ENCODE measurements around the gene KDM5C.

The KDM5C gene

DNA sequence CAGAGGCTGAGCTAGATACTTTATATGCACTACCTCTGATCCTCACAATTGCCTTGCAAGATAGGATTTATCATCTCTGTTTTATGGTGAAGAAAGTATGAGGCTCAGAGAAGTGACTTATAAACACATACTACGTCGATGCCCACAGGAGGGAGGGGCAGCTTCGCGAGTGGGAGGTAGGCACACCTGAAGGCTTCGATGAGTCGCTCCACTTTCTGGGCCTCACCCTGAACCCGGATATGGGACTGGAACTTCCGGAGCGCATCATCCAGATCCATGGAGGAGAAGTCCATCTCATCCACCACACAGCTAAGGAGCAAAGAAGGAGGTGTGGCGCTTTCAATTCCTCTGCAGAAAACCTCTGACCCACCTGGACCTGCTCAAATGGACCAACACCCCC lies 22.9 kb upstream of the KDM5C start:
- H3K27me3 ChIP-seq (ENCODE audit: control insufficient read depth, insufficient read depth, low read length) = peaks cover 30% of the 10 kb centered on the region
- peaks cover 3% of the 10 kb centered on the region for H3K36me3 ChIP-seq (ENCODE audit: insufficient read depth, low read length)
- no peaks in the 10 kb centered on the region for H3K4me1 ChIP-seq (ENCODE audit: control insufficient read depth, insufficient read depth, low read length)
- no peak overlapping the region for H3K9ac ChIP-seq (ENCODE audit: low read depth, low read length)
- no peak overlapping the region for H3K4me2 ChIP-seq (ENCODE audit: low read length)
- no peak overlapping the region for H3K4me3 ChIP-seq (ENCODE audit: low read length)
- H3K9me3 ChIP-seq (replicated peaks; ENCODE audit: low read length) = no peaks in the 10 kb centered on the region

- H3K4me1 ChIP-seq (ENCODE audit: control insufficient read depth, insufficient read depth, low read length) = no peaks in the 10 kb centered on the region
- peaks cover 7% of the 10 kb centered on the region for H3K36me3 ChIP-seq (ENCODE audit: insufficient read depth, low read length)
- no peak overlapping the region for H3K4me3 ChIP-seq (ENCODE audit: low read length)
- H3K4me2 ChIP-seq (ENCODE audit: low read length) = no peak overlapping the region
- H3K9me3 ChIP-seq (replicated peaks; ENCODE audit: low read length) = no peaks in the 10 kb centered on the region
- H3K9ac ChIP-seq (ENCODE audit: low read depth, low read length) = no peak overlapping the region
- H3K27me3 ChIP-seq (ENCODE audit: control insufficient read depth, insufficient read depth, low read length) = peaks cover 32% of the 10 kb centered on the region
Observed at GRCh38 chrX:53246231-53246630, 21.2 kb upstream of the KDM5C start.

GRCh38 chrX:53244610-53245009 lies 19.6 kb upstream of the KDM5C start:
- no peaks in the 10 kb centered on the region for H3K4me1 ChIP-seq (ENCODE audit: control insufficient read depth, insufficient read depth, low read length)

GRCh38 chrX:53242310-53242709 lies 17.3 kb upstream of the KDM5C start:
- H3K4me1 ChIP-seq (ENCODE audit: control insufficient read depth, insufficient read depth, low read length) = no peaks in the 10 kb centered on the region
- no peaks in the 10 kb centered on the region for H3K9me3 ChIP-seq (replicated peaks; ENCODE audit: low read length)
- H3K9ac ChIP-seq (ENCODE audit: low read depth, low read length) = no peak overlapping the region
- no peak overlapping the region for H3K4me2 ChIP-seq (ENCODE audit: low read length)
- H3K27me3 ChIP-seq (ENCODE audit: control insufficient read depth, insufficient read depth, low read length) = peaks cover 32% of the 10 kb centered on the region
- peaks cover 14% of the 10 kb centered on the region for H3K36me3 ChIP-seq (ENCODE audit: insufficient read depth, low read length)
- H3K4me3 ChIP-seq (ENCODE audit: low read length) = no peak overlapping the region

More at GRCh38 chrX:53244610-53245009, 19.6 kb upstream of the KDM5C start:
- Histone ChIP-seq H3K4me3 (ENCODE audit: low read length) (no peak overlapping the region), H3K36me3 (ENCODE audit: insufficient read depth, low read length) (peaks cover 13% of the 10 kb centered on the region), H3K9me3 (replicated peaks; ENCODE audit: low read length) (no peaks in the 10 kb centered on the region), H3K27me3 (ENCODE audit: control insufficient read depth, insufficient read depth, low read length) (peaks cover 41% of the 10 kb centered on the region), H3K4me2 (ENCODE audit: low read length) (no peak overlapping the region), H3K9ac (ENCODE audit: low read depth, low read length) (no peak overlapping the region)

DNA sequence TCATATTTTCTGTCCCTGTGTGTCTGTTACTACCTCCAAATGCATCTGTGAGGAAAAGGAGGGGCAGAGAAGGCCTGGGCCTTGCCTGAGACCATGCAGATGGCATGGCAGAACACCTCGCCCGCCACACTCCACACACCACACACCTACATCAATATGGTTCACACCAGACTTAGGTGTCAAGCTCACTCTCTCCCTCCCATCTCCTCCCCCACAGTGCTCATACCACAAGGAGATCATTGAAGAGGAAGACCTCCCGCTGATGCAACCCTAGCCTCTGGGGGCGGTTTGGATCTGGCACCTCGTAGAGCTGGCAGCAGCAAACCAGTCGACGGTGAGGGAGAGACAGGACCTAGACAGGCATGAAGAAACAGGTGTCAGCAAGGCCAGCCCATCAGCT lies 16.6 kb upstream of the KDM5C start:
- H3K27me3 ChIP-seq (ENCODE audit: control insufficient read depth, insufficient read depth, low read length) = peaks cover 30% of the 10 kb centered on the region

GRCh38 chrX:53239474-53239873 lies 14.5 kb upstream of the KDM5C start:
- no peak overlapping the region for H3K4me2 ChIP-seq (ENCODE audit: low read length)
- H3K4me1 ChIP-seq (ENCODE audit: control insufficient read depth, insufficient read depth, low read length) = no peaks in the 10 kb centered on the region
- peaks cover 30% of the 10 kb centered on the region for H3K27me3 ChIP-seq (ENCODE audit: control insufficient read depth, insufficient read depth, low read length)
- no peak overlapping the region for H3K4me3 ChIP-seq (ENCODE audit: low read length)
- H3K9me3 ChIP-seq (replicated peaks; ENCODE audit: low read length) = no peaks in the 10 kb centered on the region
- peaks cover 14% of the 10 kb centered on the region for H3K36me3 ChIP-seq (ENCODE audit: insufficient read depth, low read length)
- H3K9ac ChIP-seq (ENCODE audit: low read depth, low read length) = no peak overlapping the region

More for the DNA sequence above, 16.6 kb upstream of the KDM5C start:
- H3K9ac ChIP-seq (ENCODE audit: low read depth, low read length) = no peak overlapping the region
- H3K4me2 ChIP-seq (ENCODE audit: low read length) = no peak overlapping the region
- no peak overlapping the region for H3K4me3 ChIP-seq (ENCODE audit: low read length)
- H3K36me3 ChIP-seq (ENCODE audit: insufficient read depth, low read length) = peaks cover 14% of the 10 kb centered on the region
- H3K9me3 ChIP-seq (replicated peaks; ENCODE audit: low read length) = no peaks in the 10 kb centered on the region
- no peaks in the 10 kb centered on the region for H3K4me1 ChIP-seq (ENCODE audit: control insufficient read depth, insufficient read depth, low read length)

DNA sequence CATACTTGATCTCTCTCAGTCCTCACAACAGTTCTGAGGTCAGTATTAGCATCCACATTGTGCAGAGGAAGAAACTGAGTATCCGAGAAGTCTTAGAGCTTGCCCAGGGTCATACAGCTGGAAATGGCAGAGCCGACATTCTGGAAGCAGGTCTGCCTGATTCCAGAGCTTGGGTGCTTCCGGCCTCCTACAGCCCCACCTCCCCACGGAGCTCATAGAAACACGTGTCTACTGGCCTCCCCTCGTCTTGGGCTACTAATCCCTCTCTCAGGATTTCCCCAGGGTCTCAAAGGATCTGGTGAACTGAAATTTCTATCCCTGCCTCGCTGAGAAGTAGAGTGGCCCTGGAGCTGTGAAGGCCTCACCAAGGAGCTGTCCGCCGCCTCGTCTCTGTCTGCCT lies 12.0 kb upstream of the KDM5C start:
- Histone ChIP-seq H3K9me3 (replicated peaks; ENCODE audit: low read length) (no peaks in the 10 kb centered on the region), H3K4me3 (ENCODE audit: low read length) (no peak overlapping the region), H3K4me2 (ENCODE audit: low read length) (no peak overlapping the region), H3K4me1 (ENCODE audit: control insufficient read depth, insufficient read depth, low read length) (no peaks in the 10 kb centered on the region), H3K36me3 (ENCODE audit: insufficient read depth, low read length) (peaks cover 11% of the 10 kb centered on the region), H3K27me3 (ENCODE audit: control insufficient read depth, insufficient read depth, low read length) (peaks cover 35% of the 10 kb centered on the region), H3K9ac (ENCODE audit: low read depth, low read length) (no peak overlapping the region)

DNA sequence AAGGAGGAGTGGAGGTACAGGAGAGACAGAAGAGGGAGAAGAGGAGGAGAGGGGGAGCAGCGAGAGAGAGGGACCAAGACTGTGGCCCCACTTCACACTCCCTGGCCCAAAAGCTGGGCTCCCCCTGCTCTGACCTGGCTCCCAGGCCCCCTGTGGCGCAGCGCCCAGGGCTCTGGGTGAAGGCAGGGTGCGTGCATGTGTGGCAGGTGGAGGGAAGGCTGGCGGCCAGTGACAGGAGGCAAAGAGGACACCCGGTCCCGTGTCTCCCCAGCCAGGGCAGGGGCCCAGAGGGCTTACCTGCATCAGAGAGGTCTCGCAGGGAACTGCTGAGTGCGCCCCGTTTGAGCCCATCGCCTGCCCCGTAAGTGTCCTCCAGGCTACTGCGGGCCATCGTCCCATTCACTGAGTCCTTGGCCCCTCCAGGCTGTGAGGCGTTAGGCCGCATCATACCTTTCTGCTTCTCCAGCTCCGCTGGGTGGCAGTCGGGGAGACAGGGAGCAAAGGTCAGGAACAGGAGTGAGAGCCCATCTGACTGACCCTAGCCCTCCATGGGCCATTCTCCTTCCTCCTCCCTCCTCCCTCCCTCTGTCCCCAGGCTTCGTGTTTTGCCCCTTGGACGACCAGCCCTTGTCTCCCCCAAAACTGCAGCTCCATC lies 11.1 kb upstream of the KDM5C start:
- H3K4me3 ChIP-seq (ENCODE audit: low read length) = no peak overlapping the region
- H3K4me1 ChIP-seq (ENCODE audit: control insufficient read depth, insufficient read depth, low read length) = no peaks in the 10 kb centered on the region
- H3K27me3 ChIP-seq (ENCODE audit: control insufficient read depth, insufficient read depth, low read length) = peaks cover 41% of the 10 kb centered on the region
- no peak overlapping the region for H3K9ac ChIP-seq (ENCODE audit: low read depth, low read length)
- no peaks in the 10 kb centered on the region for H3K9me3 ChIP-seq (replicated peaks; ENCODE audit: low read length)
- peaks cover 7% of the 10 kb centered on the region for H3K36me3 ChIP-seq (ENCODE audit: insufficient read depth, low read length)
- no peak overlapping the region for H3K4me2 ChIP-seq (ENCODE audit: low read length)

GRCh38 chrX:53235566-53235965 lies 10.6 kb upstream of the KDM5C start:
- Histone ChIP-seq H3K9me3 (replicated peaks; ENCODE audit: low read length) (no peaks in the 10 kb centered on the region), H3K9ac (ENCODE audit: low read depth, low read length) (no peak overlapping the region), H3K36me3 (ENCODE audit: insufficient read depth, low read length) (peaks cover 7% of the 10 kb centered on the region), H3K4me2 (ENCODE audit: low read length) (no peak overlapping the region), H3K4me1 (ENCODE audit: control insufficient read depth, insufficient read depth, low read length) (no peaks in the 10 kb centered on the region), H3K27me3 (ENCODE audit: control insufficient read depth, insufficient read depth, low read length) (peaks cover 43% of the 10 kb centered on the region), H3K4me3 (ENCODE audit: low read length) (no peak overlapping the region)

DNA sequence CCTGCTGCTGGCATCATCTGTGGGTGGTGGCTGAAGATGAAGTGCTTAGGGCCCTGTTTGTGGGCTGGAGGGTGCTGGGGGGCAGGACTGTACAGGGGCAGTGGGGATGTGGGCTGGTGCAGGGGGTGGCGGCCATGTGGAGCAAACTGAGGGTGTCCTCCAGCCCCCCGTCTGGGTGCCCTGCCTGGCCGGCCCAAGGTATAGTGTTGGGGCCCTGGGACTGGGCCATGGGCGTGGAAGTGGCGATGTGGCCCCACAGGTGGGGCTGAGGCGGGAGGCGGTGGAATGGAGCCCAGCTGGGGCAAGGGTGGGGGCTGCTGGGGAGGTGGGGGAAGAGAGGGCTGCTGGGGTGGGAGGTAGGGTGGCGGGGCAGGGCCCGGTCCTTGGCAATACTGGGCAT lies 9.5 kb upstream of the KDM5C start:
- no peak overlapping the region for H3K9ac ChIP-seq (ENCODE audit: low read depth, low read length)
- H3K9me3 ChIP-seq (replicated peaks; ENCODE audit: low read length) = no peaks in the 10 kb centered on the region
- H3K4me1 ChIP-seq (ENCODE audit: control insufficient read depth, insufficient read depth, low read length) = no peaks in the 10 kb centered on the region
- peaks cover 34% of the 10 kb centered on the region for H3K27me3 ChIP-seq (ENCODE audit: control insufficient read depth, insufficient read depth, low read length)
- H3K4me3 ChIP-seq (ENCODE audit: low read length) = no peak overlapping the region
- no peak overlapping the region for H3K4me2 ChIP-seq (ENCODE audit: low read length)
- no peaks in the 10 kb centered on the region for H3K36me3 ChIP-seq (ENCODE audit: insufficient read depth, low read length)

GRCh38 chrX:53233536-53233935 lies 8.5 kb upstream of the KDM5C start:
- Histone ChIP-seq H3K9me3 (replicated peaks; ENCODE audit: low read length) (no peaks in the 10 kb centered on the region), H3K4me3 (ENCODE audit: low read length) (no peak overlapping the region), H3K27me3 (ENCODE audit: control insufficient read depth, insufficient read depth, low read length) (peaks cover 30% of the 10 kb centered on the region), H3K9ac (ENCODE audit: low read depth, low read length) (no peak overlapping the region), H3K4me1 (ENCODE audit: control insufficient read depth, insufficient read depth, low read length) (no peaks in the 10 kb centered on the region), H3K4me2 (ENCODE audit: low read length) (no peak overlapping the region), H3K36me3 (ENCODE audit: insufficient read depth, low read length) (no peaks in the 10 kb centered on the region)

- no peak overlapping the region for H3K4me2 ChIP-seq (ENCODE audit: low read length)
- H3K9me3 ChIP-seq (replicated peaks; ENCODE audit: low read length) = no peaks in the 10 kb centered on the region
- H3K4me1 ChIP-seq (ENCODE audit: control insufficient read depth, insufficient read depth, low read length) = peaks cover 5% of the 10 kb centered on the region
- no peak overlapping the region for H3K4me3 ChIP-seq (ENCODE audit: low read length)
- H3K9ac ChIP-seq (ENCODE audit: low read depth, low read length) = no peak overlapping the region
- peaks cover 17% of the 10 kb centered on the region for H3K27me3 ChIP-seq (ENCODE audit: control insufficient read depth, insufficient read depth, low read length)
- no peaks in the 10 kb centered on the region for H3K36me3 ChIP-seq (ENCODE audit: insufficient read depth, low read length)
Observed at GRCh38 chrX:53230116-53230515, 5.1 kb upstream of the KDM5C start.

Measured in skeletal muscle satellite cell (primary cell).